Measurements from ENCODE around the gene STUM. TPM values are rescaled to one million over a fixed set of nuclear protein-coding genes. Genes with fewer than 3 reads are reported as not detected.

The STUM gene
- total RNA-seq, 1 experiment from 2014 or later: 0.11 TPM

DNA sequence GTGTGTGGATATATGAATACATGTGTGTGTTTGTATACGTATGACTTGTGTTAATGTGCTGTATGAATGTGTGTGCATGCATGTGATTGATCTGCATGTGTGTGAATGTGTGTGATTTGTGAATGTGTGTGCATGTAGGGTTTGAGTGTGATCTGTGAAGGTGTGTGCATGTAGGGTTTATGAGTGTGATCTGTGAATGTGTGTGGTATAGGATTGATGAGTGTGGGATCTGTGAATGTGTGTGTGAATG is 88.2 kb downstream of the STUM start:
- Mint-ChIP-seq H3K36me3 (ENCODE audit: insufficient read depth in 1 of 3, low read depth in 3 of 3) (peaks cover 0 to 4% (median 2%) of the 10 kb centered on the region in 3 experiments; a peak in 2 of 7 replicates), H3K27ac (peak overlapping the region in 1 of 3 experiments; percentile 1; a peak in 1 of 7 replicates), H3K9me3 (no peaks in the 10 kb centered on the region), H3K4me1 (peaks cover 17 to 30% of the 10 kb centered on the region in 2 experiments), H3K4me3 (no peak overlapping the region; a peak in 1 of 5 replicates), H3K27me3 (ENCODE audit: low read depth) (no peaks in the 10 kb centered on the region)
- WGBS (ENCODE audit: extremely low coverage, insufficient read length, low lambda C conversion rate): no CpG with 5 or more reads among the region's 1 CpG
- H3T11ph ChIP-seq (ENCODE audit: low read length): no peak overlapping the region
- H3K4ac ChIP-seq (ENCODE audit: low read depth, low read length): no peak overlapping the region
- H3K9me3 ChIP-seq (ENCODE audit: control insufficient read depth, low read depth, low read length): no peaks in the 10 kb centered on the region
- no peak overlapping the region for H4K8ac ChIP-seq (replicated peaks; ENCODE audit: insufficient read length, low read depth, low read length)
- no peak overlapping the region for H2BK12ac ChIP-seq (ENCODE audit: insufficient read length, low read depth, low read length)
- no peak overlapping the region for H2BK5ac ChIP-seq (ENCODE audit: insufficient read length, low read length)
- no peak overlapping the region for H3K4me2 ChIP-seq (ENCODE audit: insufficient read depth, insufficient read length, low read length)
- H2AK5ac ChIP-seq (ENCODE audit: insufficient read length, low read length): no peak overlapping the region
- H2BK20ac ChIP-seq (ENCODE audit: low read depth, low read length, poor library complexity, severe bottlenecking): no peak overlapping the region
- H3K23me2 ChIP-seq (ENCODE audit: insufficient read length, low read depth, low read length, poor library complexity, severe bottlenecking): no peaks in the 10 kb centered on the region
- H4K91ac ChIP-seq (ENCODE audit: insufficient read length, low read depth, low read length): no peak overlapping the region
- no peak overlapping the region for H2BK120ac ChIP-seq (ENCODE audit: low read depth, low read length, poor library complexity, severe bottlenecking)
- H3K18ac ChIP-seq (ENCODE audit: insufficient read length, low read depth, low read length): no peak overlapping the region
- no peak overlapping the region for H3K23ac ChIP-seq (ENCODE audit: insufficient read length, low read depth, low read length)
- no peak overlapping the region for H2BK15ac ChIP-seq (ENCODE audit: low read depth, low read length)
- H3K9ac ChIP-seq (ENCODE audit: extremely low read depth, insufficient read length, low read length): no peak overlapping the region
- H3K56ac ChIP-seq (ENCODE audit: insufficient read length, low read depth, low read length): no peak overlapping the region
- no peaks in the 10 kb centered on the region for H4K20me1 ChIP-seq (ENCODE audit: control insufficient read depth, insufficient read depth, insufficient read length)
- no peak overlapping the region for H3K27ac ChIP-seq (ENCODE audit: insufficient read length, low read depth, low read length)
- H3K79me2 ChIP-seq (ENCODE audit: insufficient read depth, low read length): no peaks in the 10 kb centered on the region
- no peaks in the 10 kb centered on the region for H3K4me1 ChIP-seq (ENCODE audit: insufficient read depth, low read length)
- H3K14ac ChIP-seq (ENCODE audit: insufficient read depth, low read length): no peak overlapping the region
- no peak overlapping the region for H4K5ac ChIP-seq (ENCODE audit: insufficient read length, low read depth, low read length)
- H3K79me1 ChIP-seq (ENCODE audit: insufficient read depth, low read depth, low read length, poor library complexity, severe bottlenecking): no peaks in the 10 kb centered on the region
- no peak for DNase-seq
- H3K27me3 ChIP-seq (ENCODE audit: insufficient read depth, low read length): no peaks in the 10 kb centered on the region
- TF ChIP-seq CTCF (conservative IDR thresholded peaks at IDR 0.05): no peak
- no peak overlapping the region for H2AFZ ChIP-seq (ENCODE audit: low read length)

Data from H9 (cell line).